ENCODE results near the gene ABCA10.

- TF ChIP-seq POLR2A (IDR thresholded peaks at IDR 0.05; ENCODE audit: low read length) = no peak
- TF ChIP-seq GATA1 (IDR thresholded peaks at IDR 0.05; ENCODE audit: low read depth, low read length) = no peak
Observed at GRCh38 chr17:69188064-69188463, 40.6 kb downstream of the ABCA10 start.
